Right lobe of liver (tissue), 4 donors: Measurements from ENCODE around the gene IGDCC3.

ENCODE experiments used
- POLR2A ChIP-seq: fragments of 450-650 bp; IDR thresholded peaks from one replicate; pipeline ENCODE4 v1.6.1; 2017; ENCODE audit warnings: antibody characterized with exemption, mild to moderate bottlenecking
- TF ChIP-seq, protein P1 (sequence below), 4 donors: fragments of 200-600 bp in 3 of 4; fragments of 450-650 bp in 1 of 4; IDR thresholded peaks; one replicate each; pipeline versions ENCODE4 v1.5.1 to v1.8.0; 2016 to 2022; ENCODE audit warnings: antibody characterized with exemption in 4 of 4, mild to moderate bottlenecking in 2 of 4
- donor health status: DM: no; HTN: no; CAD: no.
- donor health status: DM: no; HTN: no; CAD: no.
- donor health status: DM: no; HTN: yes; CAD: no.

DNA sequence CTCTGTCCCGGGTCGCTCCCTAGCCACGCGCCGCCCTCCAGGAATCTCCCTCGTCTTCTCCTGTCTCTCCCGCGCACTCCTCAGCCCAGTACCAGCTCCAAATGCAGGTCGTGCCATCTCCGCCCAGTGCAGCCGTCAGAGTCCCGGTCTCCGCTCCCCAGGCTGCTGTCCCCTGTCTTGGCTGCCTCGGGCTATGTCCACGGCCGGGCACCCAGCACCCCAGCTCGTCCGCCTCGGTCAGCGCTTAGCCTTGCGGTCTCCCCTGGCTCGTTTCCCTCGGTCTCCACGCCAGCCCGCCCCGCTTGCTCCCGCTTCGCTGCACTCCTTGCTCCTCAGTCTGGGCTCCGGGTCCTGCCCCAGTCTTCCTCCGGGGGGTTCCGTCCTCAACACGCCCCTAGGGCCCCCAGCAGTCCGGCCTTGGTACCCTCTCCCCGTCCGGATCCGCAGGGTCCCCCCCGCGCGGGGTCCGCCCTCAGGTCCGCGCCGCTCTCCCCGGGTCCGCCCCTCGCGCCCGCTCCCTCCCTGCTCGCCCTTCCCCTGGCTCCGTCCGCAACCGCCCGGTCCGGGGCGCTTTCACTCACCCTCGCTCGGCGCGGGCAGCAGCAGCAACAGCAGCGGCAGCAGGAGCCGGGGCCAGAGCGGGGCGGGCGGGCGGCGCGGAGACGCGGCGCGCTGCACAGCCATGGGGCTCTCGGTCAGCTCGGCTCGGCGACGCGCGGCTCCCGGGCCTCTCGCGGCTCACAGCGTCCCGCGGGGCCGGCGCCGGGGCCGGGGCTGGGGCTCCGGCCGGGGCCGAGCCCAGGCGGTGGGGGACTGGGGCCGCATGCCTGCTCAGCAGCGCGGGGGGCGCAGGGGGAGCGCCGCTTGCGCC lies 462 bp downstream of the IGDCC3 start:
- TF ChIP-seq, protein P1, sequence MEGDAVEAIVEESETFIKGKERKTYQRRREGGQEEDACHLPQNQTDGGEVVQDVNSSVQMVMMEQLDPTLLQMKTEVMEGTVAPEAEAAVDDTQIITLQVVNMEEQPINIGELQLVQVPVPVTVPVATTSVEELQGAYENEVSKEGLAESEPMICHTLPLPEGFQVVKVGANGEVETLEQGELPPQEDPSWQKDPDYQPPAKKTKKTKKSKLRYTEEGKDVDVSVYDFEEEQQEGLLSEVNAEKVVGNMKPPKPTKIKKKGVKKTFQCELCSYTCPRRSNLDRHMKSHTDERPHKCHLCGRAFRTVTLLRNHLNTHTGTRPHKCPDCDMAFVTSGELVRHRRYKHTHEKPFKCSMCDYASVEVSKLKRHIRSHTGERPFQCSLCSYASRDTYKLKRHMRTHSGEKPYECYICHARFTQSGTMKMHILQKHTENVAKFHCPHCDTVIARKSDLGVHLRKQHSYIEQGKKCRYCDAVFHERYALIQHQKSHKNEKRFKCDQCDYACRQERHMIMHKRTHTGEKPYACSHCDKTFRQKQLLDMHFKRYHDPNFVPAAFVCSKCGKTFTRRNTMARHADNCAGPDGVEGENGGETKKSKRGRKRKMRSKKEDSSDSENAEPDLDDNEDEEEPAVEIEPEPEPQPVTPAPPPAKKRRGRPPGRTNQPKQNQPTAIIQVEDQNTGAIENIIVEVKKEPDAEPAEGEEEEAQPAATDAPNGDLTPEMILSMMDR (IDR thresholded peaks at IDR 0.05): no peak
- no peak for TF ChIP-seq POLR2A
